HS-27A (cell line): ENCODE measurements around the gene SMC1B.
"Not testable (repeated sequence)": the region's sequence is repeated elsewhere in the genome, so short reads cannot be mapped to it uniquely, and the experiment has no call there.

Experiments used
- DNase-seq: peaks from one replicate; pipeline ENCODE4 v3.0.0-alpha.2; 2012; ENCODE audit warnings: low read depth, missing footprints

The SMC1B gene

GRCh38 chr22:45445031-45445710 lies 31.8 kb upstream of the SMC1B start:
- DNase-seq = no peak

DNA sequence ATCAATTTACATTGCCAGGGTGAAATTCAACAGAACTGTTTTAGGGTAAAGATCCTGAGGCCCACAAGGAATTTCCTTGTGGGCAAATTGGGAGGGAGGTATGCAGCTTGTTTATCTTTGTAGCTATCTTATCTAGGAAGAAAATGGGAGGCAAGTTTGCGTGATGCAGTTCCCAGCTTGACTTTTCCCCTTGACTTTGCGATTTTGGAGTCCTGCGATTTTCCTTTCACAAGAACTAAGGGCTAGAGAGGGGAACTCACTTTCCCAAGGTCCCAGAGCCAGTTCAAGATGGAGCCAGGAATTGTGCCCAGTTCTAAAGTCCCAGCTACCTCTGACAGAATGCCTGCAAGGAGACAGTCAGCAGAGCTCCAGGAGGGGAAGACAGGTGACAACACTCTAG lies 30.8 kb upstream of the SMC1B start:
- no peak for DNase-seq

GRCh38 chr22:45442116-45442515 lies 28.7 kb upstream of the SMC1B start:
- no peak for DNase-seq

DNA sequence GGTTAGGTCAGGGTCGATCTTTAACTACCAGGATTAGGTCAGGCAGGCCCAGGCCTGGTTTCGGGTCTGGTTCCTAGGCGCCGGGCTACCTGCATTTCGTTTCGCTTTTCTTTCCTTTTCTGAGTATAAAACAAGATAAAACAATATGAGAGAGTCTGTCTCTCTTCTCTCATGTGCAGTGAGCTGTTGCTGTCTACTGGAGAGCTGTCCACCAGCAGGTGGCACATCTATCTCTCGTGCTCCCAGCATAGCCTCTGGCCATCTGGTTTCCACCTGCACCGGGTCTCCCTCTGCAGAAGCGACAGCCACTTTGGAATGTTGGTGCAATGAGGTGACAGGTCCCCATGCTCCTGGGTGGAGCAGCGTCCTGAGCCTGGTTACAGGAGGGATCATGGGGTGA lies 27.7 kb upstream of the SMC1B start:
- DNase-seq = peak; percentile 22

DNA sequence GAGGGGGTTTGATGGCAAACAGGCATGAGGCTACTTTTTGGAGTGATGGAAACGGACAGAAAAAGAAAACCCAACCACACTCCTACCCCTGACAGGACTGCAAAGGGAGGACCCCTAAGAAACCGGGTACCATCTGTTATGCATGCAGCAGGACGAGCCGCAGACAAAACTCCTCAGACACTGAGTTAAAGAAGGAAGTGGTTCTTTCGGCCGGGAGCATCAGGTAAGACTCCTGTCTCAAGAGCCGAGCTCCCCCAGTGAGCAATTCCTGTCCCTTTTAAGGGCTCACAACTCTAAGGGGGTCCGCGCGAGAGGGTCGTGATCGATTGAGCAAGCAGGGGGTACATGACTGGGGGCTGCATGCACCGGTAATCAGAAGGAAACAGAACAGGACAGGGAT lies 27.3 kb upstream of the SMC1B start:
- not testable (repeated sequence) for DNase-seq

- DNase-seq = no peak
Observed at GRCh38 chr22:45438336-45438735, 24.9 kb upstream of the SMC1B start.

- DNase-seq = not testable (repeated sequence)
Observed at GRCh38 chr22:45436871-45437517, 23.6 kb upstream of the SMC1B start.

DNA sequence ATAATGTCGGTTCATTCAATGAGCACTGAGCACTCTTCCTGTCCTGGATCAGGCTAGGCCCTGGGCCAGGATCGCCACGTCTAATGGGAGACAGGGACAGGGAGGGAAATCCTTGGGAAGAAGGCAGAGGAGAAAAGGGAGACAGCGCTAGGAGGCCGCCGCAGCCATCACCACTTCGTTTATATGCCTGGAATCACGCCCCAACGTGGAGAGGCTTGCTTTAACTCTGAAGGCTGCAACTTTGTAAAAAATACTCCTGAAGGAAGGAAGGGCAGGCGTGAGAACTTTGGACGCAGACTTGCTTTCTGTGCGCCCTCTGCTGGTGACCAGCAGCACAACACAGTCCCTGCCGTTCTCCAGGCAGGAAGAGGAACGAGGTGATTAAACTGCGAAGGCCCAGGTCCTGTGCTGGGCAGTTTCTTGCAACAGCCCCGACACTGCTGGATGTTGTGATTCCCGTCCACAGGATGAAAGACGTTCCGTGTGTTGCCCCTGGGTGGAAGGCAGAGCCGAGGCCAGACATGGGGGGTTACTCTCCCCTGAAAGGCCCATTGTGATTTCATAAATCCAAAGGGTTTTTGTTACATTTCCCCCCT lies 22.2 kb upstream of the SMC1B start:
- DNase-seq = peak; percentile 33

DNA sequence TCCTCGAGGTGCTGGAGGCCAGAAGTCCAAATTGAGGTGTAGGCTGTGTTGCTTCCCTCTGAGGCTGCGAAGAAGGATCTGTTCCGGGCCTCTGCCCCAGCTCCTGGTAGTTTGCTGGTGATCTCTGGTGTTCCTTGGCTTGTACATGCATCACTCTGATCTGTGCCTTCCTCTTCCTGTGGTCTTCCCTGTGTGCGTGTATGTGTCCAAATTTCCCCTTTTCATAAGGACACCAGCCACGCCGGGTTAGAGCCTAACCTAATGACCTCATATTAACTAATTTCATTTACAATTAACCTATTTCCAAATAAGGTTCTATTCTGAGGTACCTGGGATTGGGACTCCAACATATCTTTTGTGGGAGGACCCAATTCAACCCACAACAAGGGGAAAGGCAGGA lies 21.6 kb upstream of the SMC1B start:
- no peak for DNase-seq

- no peak for DNase-seq
Observed at GRCh38 chr22:45430871-45431270, 17.5 kb upstream of the SMC1B start.

- no peak for DNase-seq
Observed at GRCh38 chr22:45429981-45430775, 16.8 kb upstream of the SMC1B start.

- no peak for DNase-seq
Observed at GRCh38 chr22:45429424-45429823, 16.0 kb upstream of the SMC1B start.

DNA sequence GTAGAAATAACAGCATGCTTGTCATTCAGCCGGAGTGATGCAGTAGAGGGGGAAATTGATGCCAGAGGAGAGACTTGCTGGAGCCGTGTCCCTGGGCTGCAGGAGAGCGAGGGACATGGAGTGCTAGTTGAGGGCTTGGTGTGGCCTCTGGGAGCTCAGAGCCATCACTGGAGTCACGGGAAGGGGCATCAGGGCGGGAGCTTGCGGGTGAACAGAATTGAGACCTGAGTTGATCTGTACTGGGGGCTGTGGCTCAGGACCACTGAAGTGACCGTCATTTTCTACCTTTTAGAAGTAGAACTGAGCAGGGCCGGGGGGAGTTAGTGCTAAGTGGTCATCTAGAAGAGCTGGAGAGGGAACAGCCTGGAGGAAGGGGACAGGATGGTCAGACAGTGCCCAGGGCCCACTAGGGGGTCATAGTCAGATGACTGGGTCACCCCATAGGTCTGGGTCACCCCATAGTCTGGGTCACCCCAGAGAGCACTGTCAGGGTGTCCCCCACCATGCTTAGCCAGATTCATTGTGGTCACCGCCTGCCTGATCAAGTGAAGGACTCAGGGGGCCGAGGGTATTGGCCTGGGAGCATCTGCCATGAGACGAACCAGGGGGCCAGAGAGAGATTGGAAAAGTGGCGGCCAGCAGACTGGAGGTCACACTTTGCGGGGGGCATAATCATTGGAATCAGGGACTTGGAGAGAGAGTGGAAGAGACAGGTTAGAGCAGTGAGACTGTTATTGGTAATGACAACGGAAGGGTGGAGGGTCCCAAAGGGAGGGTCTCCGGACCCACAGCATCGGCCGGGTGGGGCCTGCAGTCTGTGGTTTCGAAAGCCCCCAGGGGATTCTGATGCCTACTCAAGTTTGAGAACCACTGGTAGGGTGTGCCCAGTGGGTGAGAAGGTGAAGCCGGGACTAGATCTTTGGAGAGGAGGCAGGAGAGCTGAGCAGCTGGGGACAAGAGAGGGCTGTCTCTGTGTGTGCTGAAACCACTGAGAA lies 15.3 kb upstream of the SMC1B start:
- no peak for DNase-seq

DNA sequence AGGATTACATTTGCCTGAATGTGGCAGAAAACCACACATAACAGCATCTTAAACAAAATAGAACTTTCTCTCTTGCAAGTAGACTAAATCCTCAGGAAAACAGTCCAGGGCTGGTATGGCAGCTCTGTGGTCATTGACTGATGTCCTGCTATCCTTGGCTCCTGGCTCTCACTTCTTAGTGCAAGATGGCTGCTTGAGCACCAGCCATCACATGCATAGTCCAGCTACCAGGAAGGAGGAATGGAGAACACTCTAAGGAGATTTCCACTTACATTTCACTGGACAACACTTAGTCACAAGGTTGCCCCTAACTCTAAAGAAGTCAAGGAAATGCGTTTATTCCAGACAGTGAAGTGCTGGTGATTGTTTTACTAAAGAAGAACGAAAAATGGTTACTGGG lies 13.7 kb upstream of the SMC1B start:
- no peak for DNase-seq

GRCh38 chr22:45426387-45426786 lies 13.0 kb upstream of the SMC1B start:
- no peak for DNase-seq

GRCh38 chr22:45425531-45426265 lies 12.3 kb upstream of the SMC1B start:
- DNase-seq = no peak

GRCh38 chr22:45425101-45425500 lies 11.7 kb upstream of the SMC1B start:
- DNase-seq = no peak

GRCh38 chr22:45424241-45424731 lies 10.9 kb upstream of the SMC1B start:
- DNase-seq = no peak

DNA sequence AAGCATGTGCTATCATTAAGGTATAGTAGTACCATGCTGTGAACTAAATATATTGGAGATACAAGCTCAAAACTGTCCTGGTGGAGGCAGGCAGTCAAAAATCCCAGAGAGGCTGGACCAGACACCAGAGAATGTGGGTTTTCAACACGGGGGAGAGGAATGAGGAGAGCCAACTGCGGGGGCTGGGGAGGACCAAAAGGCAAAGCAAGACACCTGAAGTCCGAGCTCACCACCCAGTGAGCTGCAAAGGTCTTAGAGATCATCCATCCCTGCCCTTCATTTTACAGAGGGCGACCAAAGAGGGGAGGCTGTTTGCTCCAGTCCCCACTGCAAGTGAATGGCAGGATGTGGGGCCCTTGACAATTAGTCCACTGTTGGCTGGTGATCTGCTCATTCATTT lies 10.1 kb upstream of the SMC1B start:
- no peak for DNase-seq

DNA sequence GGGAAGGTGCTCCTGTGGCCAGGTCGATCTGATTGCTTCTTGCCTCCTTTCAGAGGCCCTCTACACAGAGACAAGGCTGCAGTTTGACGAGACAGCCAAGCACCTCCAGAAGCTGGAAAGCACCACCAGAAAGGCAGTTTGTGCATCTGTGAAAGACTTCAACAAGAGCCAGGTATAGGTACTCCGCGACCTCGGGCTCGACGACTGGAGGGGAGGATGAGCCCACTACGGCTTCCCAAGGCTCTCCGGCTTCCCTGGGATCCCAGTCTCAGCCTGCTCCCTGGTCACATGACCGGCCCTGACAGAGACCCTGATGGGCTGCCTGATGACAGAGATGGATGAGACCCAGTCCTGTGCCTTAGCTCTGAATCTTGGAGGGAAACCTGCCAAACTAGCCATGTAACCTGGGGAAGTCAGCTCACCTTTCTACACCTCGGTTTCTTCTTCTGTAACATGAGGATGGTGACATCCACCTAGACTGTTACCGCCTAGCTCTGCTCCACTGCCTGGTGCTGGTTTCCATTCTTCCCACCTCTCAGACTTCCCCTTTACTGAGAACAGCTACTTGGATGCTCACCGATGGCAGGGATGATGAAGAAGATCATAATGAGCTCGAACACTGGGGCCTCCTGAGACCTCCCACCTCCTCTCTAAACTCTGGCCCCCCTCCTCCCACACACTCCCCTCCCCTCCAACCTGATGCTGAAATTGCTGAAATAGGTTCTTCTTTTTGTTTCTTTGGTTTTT lies 9.0 kb upstream of the SMC1B start:
- no peak for DNase-seq
